DLD1 (cell line): ENCODE measurements around the gene IQCK.

Experiments used
- in situ Hi-C: cut with HindIII; loops from 2 replicates; pipeline ENCODE4 v1.10.0; 2017; ENCODE audit warnings: low sequenced_read_pairs

The IQCK gene

GRCh38 chr16:19854543-19854876, 136.4 kb downstream of the IQCK start:
- in situ Hi-C loops = no loop called here

- in situ Hi-C loops = no loop called here
Observed at GRCh38 chr16:19856120-19856519, 138.0 kb downstream of the IQCK start.

GRCh38 chr16:19857593-19858339, 139.7 kb downstream of the IQCK start:
- in situ Hi-C loops = no loop called here

- in situ Hi-C loops = no loop called here
Observed at GRCh38 chr16:19858340-19859018, 140.4 kb downstream of the IQCK start.

DNA sequence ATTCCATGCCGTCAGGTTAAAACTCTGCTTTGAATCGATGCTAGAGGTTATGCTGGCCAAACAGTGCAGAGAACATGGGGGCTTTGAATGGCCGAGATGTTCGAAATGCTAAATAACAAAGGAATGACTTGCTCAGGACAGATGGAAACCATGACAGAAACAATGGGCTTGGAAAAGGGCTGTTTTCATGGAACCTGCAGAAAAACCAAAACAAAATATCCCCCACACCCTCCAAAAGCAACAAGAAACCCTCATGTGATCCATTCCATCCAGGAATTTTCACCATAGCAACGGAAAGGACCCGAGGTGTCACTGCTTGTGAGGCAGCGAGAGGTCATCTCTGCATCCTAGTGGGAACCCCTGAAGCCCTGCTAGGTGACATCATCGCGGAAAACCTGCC, 141.1 kb downstream of the IQCK start:
- in situ Hi-C loops = no loop called here

DNA sequence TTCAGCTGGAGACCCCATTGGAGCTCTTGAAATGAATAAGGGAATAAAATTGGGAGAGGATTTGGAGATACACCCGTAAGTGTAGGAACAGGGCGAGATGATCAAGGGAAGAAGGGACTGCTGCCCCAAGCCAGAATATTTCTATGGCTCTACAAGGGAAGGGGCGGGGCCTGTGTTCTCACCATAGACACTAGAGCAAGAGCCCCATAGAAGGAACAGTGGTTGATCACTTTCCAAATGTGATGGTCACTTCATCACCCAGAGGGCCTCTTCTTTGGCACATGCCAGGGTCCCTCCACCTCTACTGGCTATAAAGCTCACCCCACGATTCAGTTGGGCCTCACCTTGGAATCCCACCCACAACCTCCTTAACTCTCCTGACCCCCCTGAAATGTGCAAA, 141.5 kb downstream of the IQCK start:
- in situ Hi-C loops = no loop called here

DNA sequence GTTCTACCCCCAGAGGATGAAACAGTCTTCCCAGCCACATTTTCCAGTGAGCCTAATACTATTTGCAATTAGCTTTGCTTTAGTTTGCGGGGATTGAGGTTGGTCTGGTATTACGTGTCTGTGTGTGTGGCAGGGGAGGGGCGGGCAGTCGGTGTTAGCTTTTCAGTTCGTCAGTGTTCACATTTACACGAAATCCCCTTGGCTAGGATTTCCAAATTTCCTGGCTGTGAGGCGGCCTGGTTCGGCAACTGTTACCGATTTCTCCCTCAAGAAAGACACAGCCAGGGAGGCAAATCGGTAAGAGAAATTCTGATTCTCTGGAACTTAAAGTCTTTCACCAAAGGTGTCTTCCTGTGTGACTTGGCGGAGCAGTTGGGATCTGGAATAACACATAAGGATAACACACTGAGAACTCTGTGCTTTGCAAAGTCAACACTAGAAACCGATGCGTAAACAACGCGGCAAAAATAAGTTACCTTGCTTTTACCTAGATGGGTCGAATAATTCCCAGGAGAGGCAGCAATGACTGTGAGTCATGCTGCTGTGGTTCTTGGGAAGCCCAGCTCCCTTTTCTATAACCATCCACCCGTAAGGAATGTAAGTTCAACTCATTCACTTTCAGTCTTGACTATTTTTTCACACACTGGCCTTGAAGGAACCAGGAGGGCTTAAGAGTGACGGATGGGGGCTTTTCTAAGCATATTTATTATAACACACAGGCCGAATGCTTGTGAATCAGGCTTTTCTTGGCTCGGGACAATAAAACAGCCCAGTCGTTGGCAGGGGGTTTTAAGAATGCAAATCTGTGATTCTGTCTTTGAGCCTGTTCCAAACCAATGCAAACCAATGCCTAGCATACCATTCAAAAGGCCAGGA, 142.3 kb downstream of the IQCK start:
- in situ Hi-C loops = no loop called here

DNA sequence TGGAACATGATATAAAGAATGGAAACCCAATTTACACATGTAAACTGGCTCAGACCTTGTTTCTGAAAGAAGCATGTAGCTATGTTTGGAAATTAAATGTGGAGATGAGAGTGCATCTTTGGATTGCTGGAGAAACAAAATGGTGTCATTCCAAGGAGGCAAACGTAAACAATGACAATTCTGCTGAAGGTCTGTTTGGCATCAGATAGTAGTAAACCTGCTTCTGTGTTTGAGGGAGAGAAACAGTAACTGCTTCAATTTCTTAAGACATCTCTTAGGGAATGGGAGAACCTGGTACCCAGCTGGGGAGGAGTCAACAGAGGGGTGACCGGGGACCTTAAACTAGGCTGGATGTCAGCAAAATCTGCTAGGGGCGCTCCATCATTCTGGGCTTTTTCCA, 143.1 kb downstream of the IQCK start:
- in situ Hi-C loops = no loop called here

DNA sequence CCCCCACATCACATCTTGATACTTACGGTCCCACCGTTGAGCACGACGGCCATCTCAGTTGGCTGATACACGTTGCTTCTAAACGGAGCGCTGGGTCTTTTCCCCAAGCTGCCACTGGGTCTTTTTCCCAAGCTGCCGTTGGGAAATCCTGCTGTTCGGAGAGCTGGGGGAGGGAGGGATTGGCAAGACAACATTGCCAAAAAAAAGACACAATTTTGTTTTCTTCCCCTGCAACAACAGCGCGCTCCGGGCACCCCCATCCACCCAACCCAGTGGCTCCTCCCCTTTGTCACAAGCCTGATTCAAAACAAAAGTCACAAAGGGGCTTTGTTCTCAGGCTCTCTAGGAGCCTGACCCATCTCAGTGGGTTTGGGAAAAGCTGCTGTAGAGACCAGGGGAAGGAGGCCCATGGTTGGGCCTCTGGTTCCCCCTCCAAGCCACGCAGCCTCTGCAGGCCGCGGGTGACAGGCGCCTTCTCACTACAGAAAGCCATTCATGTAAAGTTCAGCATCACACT, 143.8 kb downstream of the IQCK start:
- in situ Hi-C loops = no loop called here

DNA sequence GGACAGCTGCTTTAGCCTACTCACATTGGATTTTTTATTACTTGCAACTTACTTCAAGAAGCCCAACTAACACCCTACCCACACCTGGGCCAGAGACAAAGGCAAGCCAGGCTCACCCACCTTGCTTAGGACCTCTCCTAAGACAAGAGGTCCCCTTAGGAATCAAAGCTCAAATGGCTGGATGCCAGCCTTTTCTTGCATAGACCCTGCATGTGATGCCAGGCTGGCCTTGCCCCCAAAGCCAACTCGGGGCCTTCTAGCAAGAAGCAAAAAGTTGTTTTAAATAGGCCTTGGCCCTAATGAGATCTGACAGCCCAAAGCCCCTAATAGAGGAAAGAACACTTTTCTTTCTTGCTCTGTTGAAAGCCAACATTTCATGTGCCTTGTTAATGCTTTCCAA, 145.9 kb downstream of the IQCK start:
- in situ Hi-C loops = no loop called here

GRCh38 chr16:19864566-19864965, 146.5 kb downstream of the IQCK start:
- in situ Hi-C loops = no loop called here

DNA sequence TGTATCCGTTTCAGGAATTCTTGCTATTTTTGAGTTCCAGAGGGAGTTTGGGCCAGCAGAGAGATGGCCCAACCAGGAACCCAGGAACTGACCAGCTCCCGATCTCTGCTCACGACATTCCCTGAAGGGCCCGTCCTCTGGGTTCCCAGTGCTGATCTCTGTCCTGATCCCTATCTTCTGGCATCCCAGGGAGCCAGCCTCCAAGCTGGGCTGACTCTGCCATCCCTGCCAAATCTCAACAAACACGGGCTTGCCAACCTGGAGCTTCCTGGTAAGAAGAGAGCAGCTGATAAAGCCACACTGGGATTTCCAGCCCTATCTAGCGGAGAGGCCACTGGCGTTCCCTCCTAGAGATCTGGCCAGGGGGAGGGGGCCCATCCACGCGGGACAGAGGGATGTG, 150.3 kb downstream of the IQCK start:
- in situ Hi-C loops = no loop called here

DNA sequence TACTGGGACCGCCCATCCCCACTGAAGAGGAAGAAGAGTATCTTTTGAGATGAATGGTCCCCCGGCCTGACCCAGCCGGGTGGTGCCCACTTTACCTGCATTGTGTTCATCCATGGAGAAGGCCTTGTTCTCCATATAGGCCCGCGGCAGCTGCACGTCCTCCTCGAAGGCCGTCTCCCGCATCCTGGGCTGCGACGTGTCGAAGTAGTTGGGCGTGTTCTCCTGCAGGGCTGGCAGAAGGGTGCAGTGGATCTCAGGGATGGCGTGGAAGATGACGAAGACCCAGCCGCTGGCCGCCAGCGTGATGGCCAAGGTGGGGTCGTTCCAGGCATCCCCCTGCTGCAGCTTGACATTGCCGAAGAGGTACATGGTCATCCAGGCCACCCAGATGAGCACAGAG, 153.7 kb downstream of the IQCK start:
- in situ Hi-C loops = no loop called here

- in situ Hi-C loops = no loop called here
Observed at GRCh38 chr16:19872179-19872863, 154.2 kb downstream of the IQCK start.

GRCh38 chr16:19872935-19873334, 154.9 kb downstream of the IQCK start:
- in situ Hi-C loops = no loop called here

- in situ Hi-C loops = no loop called here
Observed at GRCh38 chr16:19874026-19874425, 156.0 kb downstream of the IQCK start.

DNA sequence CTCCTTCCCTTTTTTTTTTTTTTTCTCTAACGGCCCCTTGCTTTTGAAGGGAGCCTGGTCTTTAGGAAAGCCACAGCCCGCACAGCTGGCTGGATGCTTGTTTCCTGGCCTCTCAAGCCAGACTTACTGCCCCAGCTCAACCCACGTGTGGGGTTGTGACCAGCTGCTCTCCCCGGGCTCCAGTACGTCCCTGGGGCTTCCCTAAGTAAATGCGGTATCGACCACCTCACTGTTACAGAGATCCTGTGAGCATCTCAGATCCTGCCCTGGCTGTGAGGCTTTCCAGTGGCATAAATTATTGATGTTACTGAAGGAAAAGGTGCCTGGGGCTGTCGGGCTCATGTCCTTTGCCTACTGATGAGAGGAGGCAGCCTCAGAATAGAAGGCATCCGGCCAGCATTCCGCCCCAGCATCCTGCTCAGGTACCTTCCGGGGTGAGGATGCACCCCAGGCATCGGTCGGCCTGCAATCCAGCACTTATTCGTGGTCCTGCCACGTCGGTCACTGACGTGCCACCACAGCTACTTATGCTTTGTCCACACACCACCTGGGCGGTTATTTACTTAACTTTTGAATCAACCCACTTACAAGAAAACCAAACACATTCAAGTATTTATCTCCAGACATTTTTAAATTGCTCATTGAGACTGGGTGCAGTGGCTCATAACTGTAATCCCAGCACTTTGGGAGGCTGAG, 156.9 kb downstream of the IQCK start:
- in situ Hi-C loops = no loop called here

- in situ Hi-C loops = no loop called here
Observed at GRCh38 chr16:19875900-19876299, 157.8 kb downstream of the IQCK start.

GRCh38 chr16:19876501-19877059, 158.5 kb downstream of the IQCK start:
- in situ Hi-C loops = no loop called here

DNA sequence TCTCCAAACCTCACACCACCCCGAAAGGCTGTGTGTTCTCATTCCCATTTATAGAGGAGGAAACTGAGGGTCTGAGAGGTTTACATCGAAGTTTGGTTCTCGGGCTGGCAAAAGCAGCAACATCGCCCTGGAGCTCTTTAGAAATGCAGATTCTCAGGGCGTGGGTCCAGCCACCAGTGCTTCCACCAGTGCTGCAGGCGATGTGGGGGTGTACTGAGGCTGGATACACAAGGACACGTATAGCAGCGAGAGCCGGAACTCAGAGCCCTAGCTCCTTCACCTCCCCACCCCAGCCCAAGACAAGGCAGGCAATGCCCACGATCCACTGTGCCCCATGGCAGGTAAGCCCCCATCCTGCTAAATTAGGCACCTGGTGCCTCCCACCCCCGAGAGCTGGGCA, 160.7 kb downstream of the IQCK start:
- in situ Hi-C loops = no loop called here
